SK-N-MC (cell line): ENCODE results near the gene LMO2.

Experiments
- DNase-seq: peaks from one replicate; pipeline ENCODE4 v3.0.0-alpha.2; 2011; ENCODE audit warnings: low read depth, low spot score
- H3K27ac ChIP-seq: fragments of 200-600 bp; sonication (generic); 2 replicates; pipeline ENCODE4 v1.5.1; 2016; ENCODE audit warnings: mixed run types
- H3K36me3 ChIP-seq: fragments of 200-600 bp; sonication (generic); 2 replicates; pipeline ENCODE4 v1.6.1; 2017; ENCODE audit warnings: antibody characterized with exemption, low read length, mixed read lengths; ENCODE audit not compliant: insufficient read depth
- H3K4me3 ChIP-seq: fragments of 200-600 bp; sonication (generic); 2 replicates; pipeline ENCODE4 v1.5.1; 2016
- H3K9ac ChIP-seq: fragments of 200-600 bp; sonication (generic); 2 replicates; pipeline ENCODE4 v1.8.0; 2017; ENCODE audit warnings: mixed run types, mixed read lengths; ENCODE audit not compliant: insufficient read length
- H3K9me3 ChIP-seq: fragments of 200-600 bp; sonication (generic); 2 replicates; pipeline ENCODE4 v1.6.1; 2017; ENCODE audit warnings: low read depth, mild to moderate bottlenecking, antibody characterized with exemption, low read length, moderate library complexity, mixed read lengths
- EZH2 ChIP-seq: fragments of 200-600 bp; sonication (generic); IDR thresholded peaks from one replicate; pipeline ENCODE4 v1.6.1; 2017; ENCODE audit warnings: antibody characterized with exemption
- FOXP2 ChIP-seq: optimal IDR thresholded peaks from 2 replicates; pipeline ENCODE3; 2011; ENCODE audit warnings: mild to moderate bottlenecking, moderate library complexity; ENCODE audit not compliant: insufficient read depth; ENCODE audit errors: extremely low read length, control extremely low read depth
- POLR2AphosphoS5 ChIP-seq: IDR thresholded peaks from 2 replicates; pipeline ENCODE4 v1.6.1; 2012; ENCODE audit warnings: mild to moderate bottlenecking, low read depth, low read length, borderline replicate concordance

The LMO2 gene

GRCh38 chr11:33869481-33870422, 22.1 kb downstream of the LMO2 start:
- H3K9me3 ChIP-seq, result no peaks in the 10 kb centered on the region
- peak overlapping the region; percentile 83 for H3K4me3 ChIP-seq
- no peak overlapping the region for H3K27ac ChIP-seq
- H3K36me3 ChIP-seq, result no peaks in the 10 kb centered on the region
- TF ChIP-seq EZH2 (no peak), POLR2AphosphoS5 (no peak), FOXP2 (no peak)
- H3K9ac ChIP-seq, result peak overlapping the region; percentile 15
- DNase-seq, result no peak

- Histone ChIP-seq H3K9me3 (no peaks in the 10 kb centered on the region), H3K9ac (peak overlapping the region; percentile 49), H3K4me3 (peak overlapping the region; percentile 83), H3K27ac (no peak overlapping the region), H3K36me3 (no peaks in the 10 kb centered on the region)
- TF ChIP-seq FOXP2 (no peak), POLR2AphosphoS5 (no peak), EZH2 (no peak)
- DNase-seq, result no peak
These were observed 23.0 kb downstream of the LMO2 start for GRCh38 chr11:33868647-33869461.

- TF ChIP-seq FOXP2 (no peak), EZH2 (no peak), POLR2AphosphoS5 (no peak)
- H3K9ac ChIP-seq, result no peak overlapping the region
- H3K9me3 ChIP-seq, result no peaks in the 10 kb centered on the region
- DNase-seq, result no peak
- H3K4me3 ChIP-seq, result peak overlapping the region; percentile 83
- H3K36me3 ChIP-seq, result no peaks in the 10 kb centered on the region
- peak overlapping the region; percentile 21; the same call in 1 of the 2 replicates for H3K27ac ChIP-seq
These were observed 23.8 kb downstream of the LMO2 start for GRCh38 chr11:33867996-33868646.

- no peak for TF ChIP-seq POLR2AphosphoS5
- TF ChIP-seq FOXP2, result no peak
- TF ChIP-seq EZH2, result no peak
- no peak overlapping the region for H3K9ac ChIP-seq
- H3K9me3 ChIP-seq, result no peaks in the 10 kb centered on the region
- H3K27ac ChIP-seq, result peak overlapping the region; percentile 21; the same call in 1 of the 2 replicates
- DNase-seq, result no peak
- peak overlapping the region; percentile 83 for H3K4me3 ChIP-seq
- H3K36me3 ChIP-seq, result no peaks in the 10 kb centered on the region
These were observed 24.3 kb downstream of the LMO2 start for GRCh38 chr11:33867561-33867960.

- H3K4me3 ChIP-seq, result no peak overlapping the region
- TF ChIP-seq POLR2AphosphoS5 (no peak), EZH2 (no peak), FOXP2 (no peak)
- no peak overlapping the region for H3K9ac ChIP-seq
- H3K9me3 ChIP-seq, result no peaks in the 10 kb centered on the region
- no peak for DNase-seq
- no peak overlapping the region for H3K27ac ChIP-seq
- H3K36me3 ChIP-seq, result no peaks in the 10 kb centered on the region
These were observed 24.9 kb downstream of the LMO2 start for GRCh38 chr11:33866936-33867335.

- Histone ChIP-seq H3K4me3 (no peak overlapping the region), H3K27ac (no peak overlapping the region), H3K9ac (no peak overlapping the region), H3K9me3 (no peaks in the 10 kb centered on the region), H3K36me3 (no peaks in the 10 kb centered on the region)
- TF ChIP-seq FOXP2, result no peak
- TF ChIP-seq EZH2, result no peak
- no peak for TF ChIP-seq POLR2AphosphoS5
- no peak for DNase-seq
These were observed 27.4 kb downstream of the LMO2 start for GRCh38 chr11:33864479-33864878.

GRCh38 chr11:33863418-33864172, 28.3 kb downstream of the LMO2 start:
- no peak for DNase-seq
- no peak overlapping the region for H3K27ac ChIP-seq
- no peaks in the 10 kb centered on the region for H3K36me3 ChIP-seq
- TF ChIP-seq POLR2AphosphoS5, result no peak
- no peak for TF ChIP-seq FOXP2
- TF ChIP-seq EZH2, result no peak
- H3K9ac ChIP-seq, result no peak overlapping the region
- no peak overlapping the region for H3K4me3 ChIP-seq
- no peaks in the 10 kb centered on the region for H3K9me3 ChIP-seq
